NCI-H2107 treated with DMSO at 0.1 percent for 48 hours (cell line): ENCODE results near the gene FEZ2.

Experiments
- DNase-seq: peaks from one replicate; lab custom pipeline; 2025; ENCODE audit not compliant: unreplicated experiment; lab: John Stamatoyannopoulos, UW

FEZ2 gene

GRCh38 chr2:36534275-36534799 is 63.6 kb downstream of the FEZ2 start:
- DNase-seq, result no peak

GRCh38 chr2:36530983-36531354 is 67.0 kb downstream of the FEZ2 start:
- DNase-seq, result no peak

DNA sequence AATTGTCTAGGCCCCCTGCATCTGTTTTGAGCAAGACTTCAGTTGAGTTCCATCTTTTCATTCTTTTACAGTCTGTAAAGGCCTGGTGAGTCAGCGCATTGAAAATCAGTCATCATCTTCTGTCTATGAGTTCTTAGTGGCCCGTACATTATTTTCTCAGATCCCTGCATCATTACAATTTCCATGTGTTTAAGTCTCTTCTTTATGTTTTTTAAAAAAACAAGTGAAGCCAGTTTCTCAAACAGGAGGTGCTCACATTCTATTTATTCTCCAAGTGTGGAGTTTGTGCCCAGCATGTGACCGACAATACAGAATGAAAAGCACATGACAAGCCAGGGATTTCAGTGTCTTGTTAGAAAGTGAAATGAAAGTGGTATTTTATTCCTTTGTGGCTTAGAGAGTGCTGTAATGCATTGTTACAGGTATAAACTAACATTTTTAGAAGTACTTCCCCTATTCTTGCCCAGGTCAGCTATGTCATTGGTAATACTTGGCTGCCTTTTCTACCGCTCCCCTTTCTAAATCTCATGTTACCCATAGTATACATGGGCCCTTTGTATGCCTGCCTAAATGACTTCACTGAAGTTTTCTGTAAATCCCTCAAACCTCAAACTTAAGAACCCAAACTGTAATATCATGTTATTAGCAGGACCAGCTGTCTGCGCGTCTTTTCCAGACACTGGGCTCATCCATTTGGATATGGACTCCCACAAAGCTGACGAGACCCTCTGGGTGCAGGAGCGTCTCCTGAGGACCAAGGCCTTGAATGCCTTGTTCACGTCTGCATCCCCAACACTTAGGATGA is 67.6 kb downstream of the FEZ2 start:
- no peak for DNase-seq

DNA sequence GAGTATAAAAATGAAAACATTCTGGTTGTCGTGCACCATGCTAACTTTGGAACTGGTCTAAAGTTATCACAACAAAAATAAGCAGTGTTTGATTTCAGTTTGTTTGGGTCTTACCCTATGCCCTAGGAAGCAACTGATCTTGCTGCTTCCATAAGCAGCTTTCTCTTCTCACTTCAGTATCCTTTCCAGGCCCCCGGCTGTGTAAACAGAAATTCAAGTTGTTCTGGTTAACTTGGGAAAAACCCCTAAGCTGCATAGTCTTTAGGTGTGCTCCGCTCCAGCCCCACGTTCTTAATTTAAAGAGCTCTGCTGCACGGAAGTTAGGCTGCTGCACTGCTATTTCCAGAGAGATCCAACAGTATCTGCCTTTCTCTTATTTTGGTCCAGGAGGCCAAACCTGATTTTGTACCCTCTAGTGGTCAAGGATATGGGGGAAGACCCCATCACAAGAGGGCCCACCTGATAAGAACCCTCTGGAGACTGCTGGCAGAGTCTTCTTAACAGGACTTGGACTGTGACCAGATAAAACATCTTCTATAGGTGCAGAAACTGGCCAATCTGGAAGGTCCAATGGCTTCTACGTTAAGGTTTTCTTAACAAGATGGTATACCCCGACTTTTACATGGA is 69.1 kb downstream of the FEZ2 start:
- DNase-seq, result no peak

GRCh38 chr2:36528274-36528673 is 69.7 kb downstream of the FEZ2 start:
- no peak for DNase-seq

DNA sequence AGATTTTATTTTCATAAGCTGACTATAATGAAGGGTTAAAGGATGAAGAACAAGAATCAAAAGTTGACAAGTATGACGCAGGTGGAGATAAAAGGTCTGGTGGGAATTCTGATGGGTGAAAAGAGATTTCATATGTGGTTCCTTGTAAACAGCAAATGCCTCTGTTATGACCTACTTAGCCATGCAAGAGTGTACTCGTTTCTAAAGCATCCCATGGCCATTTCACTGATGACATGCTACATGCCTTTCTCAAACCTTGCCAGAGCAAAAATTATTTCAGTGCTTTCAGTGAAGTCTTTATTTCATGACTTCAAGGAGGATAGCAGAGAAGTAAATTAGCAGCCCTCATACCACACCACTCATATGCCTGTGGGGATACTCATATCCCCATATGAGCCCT is 71.7 kb downstream of the FEZ2 start:
- DNase-seq, result no peak

DNA sequence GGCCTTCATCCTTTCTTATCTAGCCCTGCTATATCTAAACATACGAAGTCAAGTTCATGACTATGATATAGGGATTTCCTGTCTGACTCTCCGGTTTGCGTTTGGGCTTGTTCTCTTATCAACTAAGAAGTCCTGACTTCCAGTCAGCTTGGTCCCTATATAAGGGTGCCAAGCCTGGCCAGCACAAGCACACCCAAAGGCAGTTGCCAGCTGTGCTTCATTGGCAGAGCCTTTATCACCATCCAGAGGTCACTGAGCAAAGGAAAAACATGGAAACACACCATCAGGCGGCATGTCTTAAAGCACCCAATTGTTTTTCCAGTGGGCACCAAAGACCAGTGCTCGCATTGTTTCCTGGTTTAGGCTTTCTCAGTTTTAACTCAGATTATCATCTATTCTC is 72.7 kb downstream of the FEZ2 start:
- no peak for DNase-seq

GRCh38 chr2:36523153-36523552 is 74.8 kb downstream of the FEZ2 start:
- DNase-seq, result no peak

DNA sequence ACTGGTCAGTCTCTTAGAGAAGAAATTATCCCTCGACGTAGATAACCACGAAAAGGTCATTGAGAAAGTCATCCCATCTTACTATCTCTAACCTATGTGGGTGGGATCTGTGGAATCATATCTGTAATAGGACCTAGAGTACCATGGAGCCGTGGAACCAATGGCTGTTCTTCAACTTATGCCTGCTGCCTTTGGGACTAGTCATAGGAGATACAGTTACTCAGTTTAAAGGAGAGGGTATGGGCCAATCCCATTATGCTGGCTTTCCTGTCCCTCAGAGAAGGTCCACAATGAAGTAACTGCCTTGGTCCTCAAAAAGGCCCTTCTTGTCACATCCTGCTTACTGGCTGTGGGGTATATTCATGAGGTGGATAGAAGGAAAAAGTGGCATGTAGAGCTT is 77.5 kb downstream of the FEZ2 start:
- DNase-seq, result no peak

DNA sequence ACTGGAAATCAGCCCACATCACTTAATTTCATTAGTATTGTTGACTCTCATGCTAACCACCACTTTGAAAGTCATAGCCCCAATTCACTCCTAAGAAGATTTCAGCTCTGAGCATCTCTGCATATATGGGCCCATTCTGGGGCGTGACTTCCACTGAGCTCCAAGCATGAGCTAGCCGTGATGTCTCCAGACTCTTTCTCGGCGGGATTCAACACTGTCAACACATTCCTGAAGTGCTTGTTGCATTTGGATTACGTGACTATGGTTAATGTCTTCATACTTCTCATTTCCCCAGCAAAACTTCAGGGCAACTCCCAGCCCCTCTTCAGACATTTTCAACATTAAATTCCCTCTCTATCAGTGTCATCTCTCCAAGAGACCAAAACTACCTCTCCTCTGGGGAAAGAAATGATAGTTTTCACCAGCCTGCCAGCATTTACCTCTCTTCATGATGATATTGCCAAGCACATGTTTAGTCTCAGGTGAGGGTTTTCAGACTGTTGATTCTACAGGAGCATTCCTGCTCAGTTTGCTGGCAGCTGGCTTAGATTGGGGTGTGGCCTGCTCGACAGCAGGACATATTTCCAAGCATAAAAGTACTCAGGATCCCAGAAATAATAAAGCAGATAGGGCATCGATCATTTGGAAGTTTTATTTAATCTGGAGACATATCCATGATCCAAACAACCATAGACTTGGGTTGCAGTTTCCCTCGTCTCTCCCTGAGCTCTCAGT is 81.7 kb downstream of the FEZ2 start:
- DNase-seq, result no peak

DNA sequence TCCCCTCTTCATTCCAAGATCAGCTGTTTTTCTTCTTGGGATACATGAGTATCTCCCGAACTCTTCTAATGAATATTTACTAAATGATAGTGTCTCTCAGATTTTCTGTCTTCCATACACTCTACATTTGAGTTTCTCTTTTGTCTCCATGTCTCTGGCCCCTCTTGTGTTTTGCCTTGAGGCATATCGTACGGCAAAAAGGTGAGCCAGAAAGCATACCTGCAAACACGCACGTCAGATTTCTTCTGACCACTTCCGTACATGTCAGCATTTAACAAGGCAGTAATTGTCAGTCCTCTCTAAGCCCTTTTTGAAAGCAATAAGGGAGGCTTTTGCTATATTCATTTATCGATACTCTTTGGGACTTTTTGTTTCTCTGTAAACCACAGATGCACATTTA is 82.4 kb downstream of the FEZ2 start:
- no peak for DNase-seq

DNA sequence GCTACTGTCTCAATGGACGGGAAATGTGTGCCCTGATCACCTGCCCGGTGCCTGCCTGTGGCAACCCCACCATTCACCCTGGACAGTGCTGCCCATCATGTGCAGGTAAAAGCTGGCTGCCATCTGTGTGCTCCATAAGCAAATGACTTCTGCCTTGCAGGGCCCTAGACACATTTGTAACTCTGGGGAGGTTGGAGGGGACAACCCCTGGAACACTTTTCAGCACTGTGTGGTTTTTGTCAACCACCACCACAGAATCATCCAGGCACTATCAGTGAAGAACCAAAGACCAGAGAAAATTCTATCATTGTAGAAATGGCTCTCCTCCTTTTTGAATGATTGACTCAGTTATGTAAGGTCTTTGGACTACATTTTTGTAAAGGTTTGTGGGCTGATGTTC is 84.3 kb downstream of the FEZ2 start:
- DNase-seq, result no peak

GRCh38 chr2:36512705-36513104 is 85.3 kb downstream of the FEZ2 start:
- DNase-seq, result no peak

DNA sequence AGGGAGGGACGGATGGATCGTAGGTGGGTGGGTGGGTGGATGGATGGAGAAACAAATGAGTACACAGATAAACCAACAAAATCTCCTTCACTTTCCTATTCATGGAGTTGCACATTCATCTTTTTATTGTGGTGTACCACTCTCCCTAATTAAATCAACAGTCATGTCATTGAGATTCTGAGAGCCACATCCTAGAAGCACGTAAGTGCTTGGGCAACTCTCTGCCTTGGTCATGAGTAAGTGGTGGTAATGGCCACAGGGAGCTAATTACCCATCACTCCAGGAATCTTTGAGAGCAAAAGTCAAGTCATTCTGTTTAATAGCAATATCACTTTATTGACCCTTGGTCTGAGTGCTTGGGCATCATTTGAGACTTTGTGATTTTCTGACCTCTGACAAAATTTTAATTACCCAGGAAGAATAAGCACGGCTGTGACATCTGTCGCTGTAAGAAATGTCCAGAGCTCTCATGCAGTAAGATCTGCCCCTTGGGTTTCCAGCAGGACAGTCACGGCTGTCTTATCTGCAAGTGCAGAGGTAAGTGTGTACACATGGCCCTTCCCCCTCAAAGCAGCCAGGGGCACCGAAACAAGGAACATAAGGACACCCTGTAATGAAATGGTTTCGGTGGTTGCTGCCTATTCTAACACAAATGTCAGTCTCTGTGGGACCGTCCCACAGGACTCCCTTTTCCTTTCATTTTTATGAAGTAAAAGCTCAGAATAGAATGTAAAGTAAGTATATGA is 85.9 kb downstream of the FEZ2 start:
- no peak for DNase-seq

GRCh38 chr2:36509075-36509474 is 88.9 kb downstream of the FEZ2 start:
- DNase-seq, result no peak

DNA sequence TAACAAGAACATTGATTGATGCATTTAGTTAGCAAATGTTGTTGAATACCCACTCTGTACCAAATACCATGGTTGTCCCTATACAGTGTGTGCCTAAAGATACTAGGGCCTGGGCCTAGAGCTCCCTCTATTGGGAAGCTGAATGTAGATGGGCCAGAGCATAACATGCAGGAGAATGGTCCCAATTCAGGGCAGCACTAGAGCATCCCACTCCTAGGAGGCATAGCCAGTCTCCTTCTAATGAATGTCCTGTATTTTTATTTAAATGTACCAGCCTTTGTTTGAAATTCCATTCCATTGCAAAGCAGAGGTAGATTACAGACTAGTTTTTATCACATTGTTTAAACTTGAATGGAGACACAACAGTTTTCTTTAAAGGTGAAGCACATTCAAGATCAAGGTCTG is 90.6 kb downstream of the FEZ2 start:
- peak; percentile 12 for DNase-seq
